ENCODE data around the gene DENND1A. TPM values are rescaled to one million over a fixed set of nuclear protein-coding genes. Genes with fewer than 3 reads are reported as not detected.

The DENND1A gene
- total RNA-seq, 1 experiment from 2014 or later, result 50.1 TPM

DNA sequence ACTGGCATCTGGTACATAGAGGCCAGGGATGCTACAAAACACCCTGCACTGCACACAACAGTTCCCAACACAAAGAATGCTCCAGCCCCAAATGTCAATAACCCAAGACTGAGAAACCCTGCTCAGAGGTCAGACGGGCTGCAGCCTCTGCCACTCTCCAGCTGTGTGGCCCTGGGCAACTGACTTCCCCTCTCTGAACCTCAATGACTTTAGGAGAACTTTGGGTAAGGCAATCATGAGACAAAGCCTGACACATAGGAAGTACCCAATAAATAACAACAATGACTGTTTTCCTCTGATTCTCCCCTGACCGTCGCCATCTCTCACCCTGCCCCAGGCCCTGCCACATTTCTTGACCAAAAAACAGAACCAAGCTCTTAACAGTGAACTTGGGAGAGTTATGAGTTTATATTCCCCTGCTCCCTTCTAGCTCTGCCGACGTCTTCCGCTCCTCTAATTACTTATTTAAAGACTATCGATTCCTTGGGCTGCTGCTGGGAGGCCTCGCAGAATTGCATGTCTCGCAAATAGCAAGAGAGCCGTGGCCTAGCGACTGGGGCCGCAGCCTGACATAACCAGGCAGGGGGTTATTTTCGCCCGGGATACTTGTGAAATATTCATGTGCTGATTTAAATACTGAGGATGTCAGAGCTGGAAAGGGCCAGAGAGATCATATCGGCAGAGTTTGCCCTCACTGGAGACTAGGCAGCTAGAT is 598.4 kb downstream of the DENND1A start:
- peaks cover 12% of the 10 kb centered on the region for H3K4me1 ChIP-seq (ENCODE audit: low read length)
- no peak overlapping the region for H3K4me2 ChIP-seq (ENCODE audit: low read depth, low read length, poor library complexity, severe bottlenecking)
- H3K36me3 ChIP-seq (ENCODE audit: insufficient read depth, low read length), result no peaks in the 10 kb centered on the region
- no peak overlapping the region for H2AFZ ChIP-seq (ENCODE audit: low read length)
- H3K79me2 ChIP-seq (ENCODE audit: low read length), result no peaks in the 10 kb centered on the region
- H4K20me1 ChIP-seq (ENCODE audit: insufficient read depth, low read depth, low read length), result no peaks in the 10 kb centered on the region
- H3K9me3 ChIP-seq (ENCODE audit: low read length), result no peaks in the 10 kb centered on the region
- H3K4me3 ChIP-seq (ENCODE audit: low read length), result no peak overlapping the region
- no peaks in the 10 kb centered on the region for H3K9me2 ChIP-seq (replicated peaks; ENCODE audit: insufficient read depth, low read length)
- H3K9ac ChIP-seq (ENCODE audit: low read length), result no peak overlapping the region
- H3K27me3 ChIP-seq (ENCODE audit: low read length), result no peaks in the 10 kb centered on the region
- H3K27ac ChIP-seq (ENCODE audit: low read length), result no peak overlapping the region
- no peak for DNase-seq

Small RNAs within 50 kb of the gene (small RNA-seq; reads per million reads assigned to genes)
- gene MIR601 (not detected), gene MIR7150 (not detected)

Other genes with a start within 250 kb of the DENND1A start
- not detected in 2 replicates for gene LHX2, start 81.6 kb upstream of the DENND1A start, total RNA-seq (2014; rRNA removed; shearing (Covaris generic); ENCODE audit: low replicate concordance)

All from Karpas-422 (cell line).